Measurements from ENCODE around the gene LMTK2.

The LMTK2 gene

GRCh38 chr7:98073047-98073446, 33.6 kb upstream of the LMTK2 start:
- TF ChIP-seq CTCF (IDR thresholded peaks at IDR 0.05; ENCODE audit: low read length, missing control alignments) = no peak
- DNase-seq (ENCODE audit: low read depth) = no peak
- H3K4me3 ChIP-seq (replicated peaks; ENCODE audit: low read depth, low read length) = no peak overlapping the region

DNA sequence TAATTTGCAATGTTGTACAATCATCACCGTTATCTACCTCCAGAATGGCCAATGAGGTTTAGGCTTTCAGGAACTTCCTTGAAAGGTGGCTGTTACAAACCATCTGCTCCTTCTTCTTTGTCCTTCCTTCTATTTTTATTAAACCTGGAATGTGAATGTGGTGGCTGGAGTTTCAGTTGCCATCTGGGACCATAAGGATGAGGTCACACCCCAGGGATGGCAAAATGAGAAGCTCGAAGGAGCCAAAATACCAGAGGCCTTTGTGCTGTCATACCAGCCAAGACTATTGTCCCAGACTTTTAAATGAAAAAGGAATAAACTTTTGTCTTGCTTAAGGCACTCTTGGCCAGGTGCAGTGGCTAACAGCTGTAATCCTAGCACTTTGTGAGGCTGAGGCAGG, 30.9 kb upstream of the LMTK2 start:
- no peak for TF ChIP-seq CTCF (IDR thresholded peaks at IDR 0.05; ENCODE audit: low read length, missing control alignments)
- H3K4me3 ChIP-seq (replicated peaks; ENCODE audit: low read depth, low read length) = no peak overlapping the region
- no peak for DNase-seq (ENCODE audit: low read depth)

DNA sequence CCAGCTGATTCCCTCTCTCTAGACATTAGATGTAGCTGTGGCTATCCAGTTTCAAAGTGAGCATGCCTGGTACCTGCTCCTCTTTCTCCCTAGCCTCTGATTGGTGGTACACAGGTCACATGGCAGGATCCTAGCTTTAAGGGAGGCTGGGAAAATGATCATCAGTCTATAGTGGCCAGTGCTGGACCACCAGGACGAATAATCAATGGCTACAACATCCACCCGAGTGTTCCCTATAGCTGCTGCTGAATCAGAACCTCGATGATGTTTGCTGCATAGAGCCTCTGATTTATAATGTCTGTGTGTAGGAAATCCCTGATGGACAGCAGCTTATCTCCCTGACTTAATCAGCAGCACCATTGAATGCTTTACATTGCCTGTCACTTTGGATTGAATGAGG, 28.9 kb upstream of the LMTK2 start:
- no peak for DNase-seq (ENCODE audit: low read depth)

GRCh38 chr7:98078197-98078870, 28.3 kb upstream of the LMTK2 start:
- no peak for DNase-seq (ENCODE audit: low read depth)
- no peak overlapping the region for H3K4me3 ChIP-seq (replicated peaks; ENCODE audit: low read depth, low read length)
- no peak for TF ChIP-seq CTCF (IDR thresholded peaks at IDR 0.05; ENCODE audit: low read length, missing control alignments)

More for the DNA sequence above, 28.9 kb upstream of the LMTK2 start:
- no peak for TF ChIP-seq CTCF (IDR thresholded peaks at IDR 0.05; ENCODE audit: low read length, missing control alignments)
- H3K4me3 ChIP-seq (replicated peaks; ENCODE audit: low read depth, low read length) = no peak overlapping the region

GRCh38 chr7:98079891-98080648, 26.6 kb upstream of the LMTK2 start:
- no peak for DNase-seq (ENCODE audit: low read depth)
- TF ChIP-seq CTCF (IDR thresholded peaks at IDR 0.05; ENCODE audit: low read length, missing control alignments) = no peak
- no peak overlapping the region for H3K4me3 ChIP-seq (replicated peaks; ENCODE audit: low read depth, low read length)

- no peak for DNase-seq (ENCODE audit: low read depth)
- no peak for TF ChIP-seq CTCF (IDR thresholded peaks at IDR 0.05; ENCODE audit: low read length, missing control alignments)
- H3K4me3 ChIP-seq (replicated peaks; ENCODE audit: low read depth, low read length) = no peak overlapping the region
These were observed 25.3 kb upstream of the LMTK2 start for GRCh38 chr7:98081319-98081718.

Measured in fibroblast of pulmonary artery (primary cell).